DOHH2 (cell line): ENCODE results near the gene HOXA13.

Experiments
- EZH2phosphoT487 ChIP-seq: fragments of 200-600 bp; sonication (generic); IDR thresholded peaks from 2 replicates; pipeline ENCODE4 v1.6.1; 2017; ENCODE audit warnings: borderline replicate concordance, mild to moderate bottlenecking, antibody characterized with exemption, low read length, moderate library complexity, mixed read lengths
- TF ChIP-seq, protein P1 (sequence below): fragments of 200-600 bp; sonication (generic); IDR thresholded peaks from one replicate; pipeline ENCODE4 v1.5.1; 2014; ENCODE audit warnings: antibody characterized with exemption, mild to moderate bottlenecking, low read depth, low read length; ENCODE audit not compliant: poor library complexity, severe bottlenecking

DNA sequence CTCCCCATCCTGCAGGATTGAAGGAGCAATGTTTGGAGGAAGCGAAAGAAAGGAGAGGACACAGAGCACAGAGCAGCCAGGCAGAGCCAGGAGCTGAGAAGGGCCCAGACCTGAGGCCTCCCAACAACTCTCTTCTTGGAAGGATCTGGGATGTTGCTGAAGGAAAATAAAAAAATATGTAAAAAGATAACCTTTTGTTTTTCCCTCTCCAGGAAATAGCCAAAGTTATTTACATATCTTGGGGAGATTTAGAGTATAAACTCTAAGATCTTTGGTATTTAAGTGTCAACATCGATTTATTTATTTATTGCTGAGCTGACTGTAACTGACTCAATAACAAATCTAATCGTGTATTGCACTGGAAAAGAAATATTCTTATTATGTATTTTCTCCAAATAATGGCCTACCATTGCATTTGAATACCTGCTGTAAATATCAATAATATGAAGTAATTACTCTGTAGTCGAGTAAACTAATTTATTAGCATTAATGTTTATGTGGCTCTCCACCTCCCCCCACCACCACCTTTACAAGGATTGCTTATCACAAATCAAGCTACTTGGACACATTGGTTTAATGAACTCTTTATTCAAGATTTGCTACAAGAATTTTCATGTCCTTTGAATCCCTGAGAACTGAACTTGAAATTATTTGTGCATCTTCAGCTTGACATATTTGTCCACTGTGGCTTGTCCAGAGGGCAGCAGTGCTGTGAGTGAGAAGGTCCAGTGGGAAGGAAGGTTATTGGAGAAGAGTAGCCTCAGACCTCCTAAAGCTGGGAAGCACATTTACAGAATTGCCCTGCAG is 13.0 kb downstream of the HOXA13 start:
- TF ChIP-seq, protein P1, sequence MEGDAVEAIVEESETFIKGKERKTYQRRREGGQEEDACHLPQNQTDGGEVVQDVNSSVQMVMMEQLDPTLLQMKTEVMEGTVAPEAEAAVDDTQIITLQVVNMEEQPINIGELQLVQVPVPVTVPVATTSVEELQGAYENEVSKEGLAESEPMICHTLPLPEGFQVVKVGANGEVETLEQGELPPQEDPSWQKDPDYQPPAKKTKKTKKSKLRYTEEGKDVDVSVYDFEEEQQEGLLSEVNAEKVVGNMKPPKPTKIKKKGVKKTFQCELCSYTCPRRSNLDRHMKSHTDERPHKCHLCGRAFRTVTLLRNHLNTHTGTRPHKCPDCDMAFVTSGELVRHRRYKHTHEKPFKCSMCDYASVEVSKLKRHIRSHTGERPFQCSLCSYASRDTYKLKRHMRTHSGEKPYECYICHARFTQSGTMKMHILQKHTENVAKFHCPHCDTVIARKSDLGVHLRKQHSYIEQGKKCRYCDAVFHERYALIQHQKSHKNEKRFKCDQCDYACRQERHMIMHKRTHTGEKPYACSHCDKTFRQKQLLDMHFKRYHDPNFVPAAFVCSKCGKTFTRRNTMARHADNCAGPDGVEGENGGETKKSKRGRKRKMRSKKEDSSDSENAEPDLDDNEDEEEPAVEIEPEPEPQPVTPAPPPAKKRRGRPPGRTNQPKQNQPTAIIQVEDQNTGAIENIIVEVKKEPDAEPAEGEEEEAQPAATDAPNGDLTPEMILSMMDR = no peak
- no peak for TF ChIP-seq EZH2phosphoT487
